SU-DHL-6 (cell line): Measurements from ENCODE around the gene SPNS2.

ENCODE experiments used
- EZH2phosphoT487 ChIP-seq: fragments of 200-600 bp; sonication (generic), shearing (Covaris generic); conservative IDR thresholded peaks from 2 replicates; pipeline ENCODE4 v1.6.1; 2018; ENCODE audit warnings: mild to moderate bottlenecking, antibody characterized with exemption, low read length, moderate library complexity, mixed read lengths
- TF ChIP-seq, protein P1 (sequence below): fragments of 200-600 bp; sonication (generic); IDR thresholded peaks from one replicate; pipeline ENCODE4 v1.5.1; 2017; ENCODE audit warnings: antibody characterized with exemption, mild to moderate bottlenecking, low read length, moderate library complexity; ENCODE audit not compliant: insufficient read depth, poor library complexity, severe bottlenecking

DNA sequence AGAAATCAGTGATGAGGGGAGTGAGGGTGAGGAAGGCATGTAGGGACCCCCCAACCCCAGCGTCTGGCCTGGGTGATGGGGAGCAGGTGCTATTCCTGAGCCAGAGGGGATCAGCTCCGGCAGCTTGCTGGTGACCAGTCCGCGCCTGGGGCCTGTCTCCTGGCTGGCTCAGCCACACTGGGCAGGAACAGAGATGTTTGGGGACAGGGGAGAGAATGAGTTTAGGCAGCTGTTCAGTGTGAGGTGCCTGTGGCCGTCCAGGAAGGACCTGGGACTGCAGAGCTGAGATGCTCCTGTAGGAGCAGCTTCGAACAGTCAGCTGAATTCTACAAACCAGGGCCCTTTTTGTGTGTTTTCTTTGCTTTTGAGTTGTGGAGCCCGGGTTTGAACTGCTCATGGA, 23.2 kb upstream of the SPNS2 start:
- TF ChIP-seq, protein P1, sequence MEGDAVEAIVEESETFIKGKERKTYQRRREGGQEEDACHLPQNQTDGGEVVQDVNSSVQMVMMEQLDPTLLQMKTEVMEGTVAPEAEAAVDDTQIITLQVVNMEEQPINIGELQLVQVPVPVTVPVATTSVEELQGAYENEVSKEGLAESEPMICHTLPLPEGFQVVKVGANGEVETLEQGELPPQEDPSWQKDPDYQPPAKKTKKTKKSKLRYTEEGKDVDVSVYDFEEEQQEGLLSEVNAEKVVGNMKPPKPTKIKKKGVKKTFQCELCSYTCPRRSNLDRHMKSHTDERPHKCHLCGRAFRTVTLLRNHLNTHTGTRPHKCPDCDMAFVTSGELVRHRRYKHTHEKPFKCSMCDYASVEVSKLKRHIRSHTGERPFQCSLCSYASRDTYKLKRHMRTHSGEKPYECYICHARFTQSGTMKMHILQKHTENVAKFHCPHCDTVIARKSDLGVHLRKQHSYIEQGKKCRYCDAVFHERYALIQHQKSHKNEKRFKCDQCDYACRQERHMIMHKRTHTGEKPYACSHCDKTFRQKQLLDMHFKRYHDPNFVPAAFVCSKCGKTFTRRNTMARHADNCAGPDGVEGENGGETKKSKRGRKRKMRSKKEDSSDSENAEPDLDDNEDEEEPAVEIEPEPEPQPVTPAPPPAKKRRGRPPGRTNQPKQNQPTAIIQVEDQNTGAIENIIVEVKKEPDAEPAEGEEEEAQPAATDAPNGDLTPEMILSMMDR, result no peak
- TF ChIP-seq EZH2phosphoT487, result no peak
